Measurements from ENCODE around the gene USF2. TPM values are rescaled to one million over a fixed set of nuclear protein-coding genes. Genes with fewer than 3 reads are reported as not detected.

USF2 gene
- total and polyA plus RNA-seq, 2 donors (not counting 1 experiment from before 2014, with no cell fraction given), result 318 to 377 TPM

- Mint-ChIP-seq H3K27ac (peak overlapping the region; percentile 84), H3K4me3 (peak overlapping the region; percentile 18), H3K4me1 (peaks cover 80% of the 10 kb centered on the region), H3K27me3 (no peaks in the 10 kb centered on the region), H3K9me3 (ENCODE audit: insufficient read depth) (no peaks in the 10 kb centered on the region)
- no peaks in the 10 kb centered on the region for H4K20me1 ChIP-seq (ENCODE audit: control insufficient read depth, insufficient read depth, low read length, poor library complexity, severe bottlenecking)
- H3K9ac ChIP-seq (ENCODE audit: low read length), result no peak overlapping the region
- H2AFZ ChIP-seq (ENCODE audit: insufficient read depth, low read depth, low read length, poor library complexity, severe bottlenecking), result no peak overlapping the region
- TF ChIP-seq EZH2 (IDR thresholded peaks at IDR 0.05; ENCODE audit: borderline replicate concordance, insufficient read depth, low read depth, low read length, poor library complexity, severe bottlenecking), result no peak
- no peak for TF ChIP-seq CTCF (IDR thresholded peaks at IDR 0.05)
- intact Hi-C loops (cut with micrococcal nuclease), result loop anchor here (5.0 to 10.0 kb wide), 3 partner anchors 40 to 177 kb away; partner anchors contain the start of genes FXYD7 and HAMP
- no peak overlapping the region for H3K4me2 ChIP-seq (replicated peaks; ENCODE audit: low read depth, low read length, poor library complexity, severe bottlenecking)
- no peak overlapping the region for H3K4me3 ChIP-seq (ENCODE audit: control extremely low read depth in 1 of 5, extremely low read depth in 1 of 5, insufficient read depth in 1 of 5, low read depth in 2 of 5, low read length in 4 of 5)
- H3K27me3 ChIP-seq (replicated peaks in 1 of 4; ENCODE audit: control extremely low read depth in 1 of 4, control insufficient read depth in 3 of 4, insufficient read depth in 4 of 4, low read length in 3 of 4), result no peaks in the 10 kb centered on the region
- DNase-seq (no peak), ATAC-seq (ENCODE audit: low read depth) (no peak)
- POLR2A ChIA-PET, result interaction anchor here (2.6 kb wide), 1 partner anchor 27 kb away, joined by 8 read pairs; no protein-coding TSS in a partner anchor
- peaks cover 36% of the 10 kb centered on the region for H3K79me2 ChIP-seq (ENCODE audit: control insufficient read depth, insufficient read depth, low read length)
- H3K4me1 ChIP-seq (ENCODE audit: control insufficient read depth in 2 of 2, insufficient read depth in 2 of 2, low read length in 2 of 2), result peaks cover 90 to 91% of the 10 kb centered on the region in 2 donors
- peaks cover 0 to 3% (median 0%) of the 10 kb centered on the region in 3 donors for H3K9me3 ChIP-seq (ENCODE audit: control extremely low read depth in 1 of 3, control insufficient read depth in 2 of 3, insufficient read depth in 1 of 3, low read length in 2 of 3)
- peak overlapping the region; percentile 94 to 97 for H3K27ac ChIP-seq (ENCODE audit: low read length in 2 of 2)
- no peaks in the 10 kb centered on the region for H3K36me3 ChIP-seq (replicated peaks in 1 of 2; ENCODE audit: control extremely low read depth in 1 of 2, control insufficient read depth in 1 of 2, extremely low read depth in 1 of 2, insufficient read depth in 2 of 2, low read length in 1 of 2)
- WGBS (ENCODE audit: insufficient coverage), result 100% methylated on average over 4 of the region's 9 CpGs
- CTCF ChIA-PET, result interaction anchor here (2.4 to 5.0 kb wide), 2 partner anchors 10 to 173 kb away, joined by 7 to 26 read pairs; no protein-coding TSS in a partner anchor
Measured at GRCh38 chr19:35322014-35322413, 53.3 kb downstream of the USF2 start.

- no CpG with 5 or more reads among the region's 4 CpGs for WGBS (ENCODE audit: insufficient coverage)
Measured at GRCh38 chr19:35327642-35328041, 58.9 kb downstream of the USF2 start.

More at GRCh38 chr19:35327642-35328041, 58.9 kb downstream of the USF2 start:
- Histone ChIP-seq H3K9me3 (ENCODE audit: control extremely low read depth in 1 of 3, control insufficient read depth in 2 of 3, insufficient read depth in 1 of 3, low read length in 2 of 3) (no peaks in the 10 kb centered on the region), H2AFZ (ENCODE audit: insufficient read depth, low read depth, low read length, poor library complexity, severe bottlenecking) (no peak overlapping the region), H3K27me3 (replicated peaks in 1 of 4; ENCODE audit: control extremely low read depth in 1 of 4, control insufficient read depth in 3 of 4, insufficient read depth in 4 of 4, low read length in 3 of 4) (no peaks in the 10 kb centered on the region), H3K9ac (ENCODE audit: low read length) (no peak overlapping the region), H3K4me1 (ENCODE audit: control insufficient read depth in 2 of 2, insufficient read depth in 2 of 2, low read length in 2 of 2) (peaks cover 60 to 77% of the 10 kb centered on the region in 2 donors), H3K79me2 (ENCODE audit: control insufficient read depth, insufficient read depth, low read length) (peaks cover 75% of the 10 kb centered on the region), H3K36me3 (replicated peaks in 1 of 2; ENCODE audit: control extremely low read depth in 1 of 2, control insufficient read depth in 1 of 2, extremely low read depth in 1 of 2, insufficient read depth in 2 of 2, low read length in 1 of 2) (peaks cover 0 to 23% of the 10 kb centered on the region in 2 experiments), H3K4me2 (replicated peaks; ENCODE audit: low read depth, low read length, poor library complexity, severe bottlenecking) (peak overlapping the region; percentile 87), H3K4me3 (ENCODE audit: control extremely low read depth in 1 of 5, extremely low read depth in 1 of 5, insufficient read depth in 1 of 5, low read depth in 2 of 5, low read length in 4 of 5) (no peak overlapping the region), H3K27ac (ENCODE audit: low read length in 2 of 2) (peak overlapping the region in 1 of 2 donors; percentile 79), H4K20me1 (ENCODE audit: control insufficient read depth, insufficient read depth, low read length, poor library complexity, severe bottlenecking) (peaks cover 28% of the 10 kb centered on the region)
- Mint-ChIP-seq H3K4me3 (peak overlapping the region; percentile 40), H3K27ac (peak overlapping the region; percentile 76), H3K9me3 (ENCODE audit: insufficient read depth) (no peaks in the 10 kb centered on the region), H3K4me1 (peaks cover 69% of the 10 kb centered on the region), H3K27me3 (no peaks in the 10 kb centered on the region)
- POLR2A ChIA-PET, result interaction anchor here (0.7 to 7.6 kb wide), 5 partner anchors 10 to 184 kb away, joined by 3 to 106 read pairs (median 4); partner anchors contain the start of gene FFAR1
- intact Hi-C loops (cut with micrococcal nuclease), result loop anchor here (10.0 kb wide), 1 partner anchor 183 kb away; the partner anchor contains the start of gene FXYD7
- no peak for ATAC-seq (ENCODE audit: low read depth)
- DNase-seq, result no peak
- TF ChIP-seq EZH2 (IDR thresholded peaks at IDR 0.05; ENCODE audit: borderline replicate concordance, insufficient read depth, low read depth, low read length, poor library complexity, severe bottlenecking) (no peak), CTCF (IDR thresholded peaks at IDR 0.05) (no peak)
- CTCF ChIA-PET, result interaction anchor here (0.6 to 1.6 kb wide), 7 partner anchors 8 to 185 kb away, joined by 3 to 6 read pairs (median 4); no protein-coding TSS in a partner anchor

Measured in B cell (primary cell).